ENCODE measurements around the gene EFNB1.
A peak's percentile ranks its signal among the peaks of the same experiment; 100 is the strongest.

Gene EFNB1

DNA sequence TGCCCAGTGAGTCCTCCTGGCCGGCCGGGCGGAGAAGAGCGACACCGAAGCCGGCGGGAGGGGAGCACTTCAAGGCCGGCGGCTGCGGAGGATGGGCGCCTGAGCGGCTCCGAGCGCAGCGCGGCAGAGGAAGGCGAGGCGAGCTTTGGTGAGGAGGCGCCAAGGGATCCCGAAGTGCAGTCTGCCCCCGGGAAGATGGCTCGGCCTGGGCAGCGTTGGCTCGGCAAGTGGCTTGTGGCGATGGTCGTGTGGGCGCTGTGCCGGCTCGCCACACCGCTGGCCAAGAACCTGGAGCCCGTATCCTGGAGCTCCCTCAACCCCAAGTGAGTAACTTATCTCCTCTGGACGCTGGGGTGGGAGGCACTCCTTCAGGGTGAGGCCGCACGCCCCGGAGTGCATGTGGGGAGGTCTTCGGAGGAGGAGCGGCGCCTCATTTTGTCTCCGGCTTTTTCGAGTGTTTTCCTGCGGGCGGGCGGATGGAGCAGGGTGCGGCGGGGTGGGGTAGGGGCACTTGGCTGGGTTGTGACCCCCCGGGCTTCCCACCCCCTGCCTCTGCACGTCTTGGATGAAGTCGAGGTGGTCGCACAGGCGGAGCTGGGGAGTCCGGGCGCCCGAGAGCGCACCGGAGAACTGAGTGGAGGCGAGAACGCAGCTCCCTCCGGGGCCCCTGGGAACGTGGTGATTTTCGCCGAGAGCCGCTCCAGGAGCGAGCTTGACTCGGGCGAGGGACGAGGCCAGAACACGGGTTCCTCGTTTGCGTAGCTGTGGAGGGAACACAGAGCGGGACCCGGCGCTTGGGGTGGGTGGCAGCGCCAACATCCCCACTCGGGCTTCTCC lies 979 bp downstream of the EFNB1 start:
- FAIRE-seq (no peak), DNase-seq (ENCODE audit: insufficient read length) (peak; percentile 16)

DNA sequence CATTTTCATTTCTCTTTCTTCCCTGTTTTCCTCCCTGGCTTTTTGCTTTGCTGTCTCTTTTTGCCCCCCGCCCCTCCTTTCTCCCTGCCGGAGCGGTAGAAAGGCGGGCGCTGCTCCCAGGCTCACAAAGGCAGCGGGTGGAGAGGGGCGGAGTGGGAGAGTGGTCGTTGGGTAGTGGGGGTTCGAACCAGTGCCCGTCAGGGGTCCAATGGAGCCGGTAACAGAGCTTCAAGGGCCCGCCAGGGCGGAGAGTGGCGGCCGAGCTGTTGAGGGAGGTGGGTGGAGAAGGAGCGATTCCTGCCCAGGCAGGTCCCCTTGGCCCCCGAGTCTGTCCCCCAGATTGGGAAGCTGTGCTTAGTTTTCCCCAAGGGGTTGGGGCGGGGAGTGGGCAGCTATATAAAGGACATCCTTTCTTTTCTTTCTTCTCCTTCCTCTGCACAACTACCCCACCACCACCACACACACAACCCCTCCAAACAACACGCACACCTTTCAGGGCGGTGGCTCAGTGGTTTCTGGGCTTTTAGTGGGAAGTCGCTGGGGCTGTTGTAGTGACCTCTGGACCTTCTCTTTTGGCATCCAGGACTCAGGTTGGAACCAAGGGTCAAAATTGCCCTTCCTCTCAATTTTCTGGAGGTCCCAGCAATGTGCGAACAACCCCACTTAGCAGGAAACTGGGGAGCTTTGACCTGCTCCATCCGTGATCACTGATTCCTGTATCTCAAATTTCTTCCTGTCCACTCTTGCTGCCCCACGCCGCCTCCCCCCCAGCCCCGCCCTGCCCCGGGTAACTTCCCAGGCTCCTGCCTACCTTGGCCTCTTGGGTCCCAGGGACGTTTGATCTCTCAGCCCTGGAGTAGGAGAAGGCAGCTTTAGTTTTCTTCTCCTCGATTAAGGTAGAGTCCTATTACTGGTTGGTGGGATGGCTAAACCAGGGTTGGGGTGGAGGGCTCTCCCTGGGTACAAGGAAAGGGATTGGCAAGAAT lies 1.9 kb downstream of the EFNB1 start:
- no peak for TF ChIP-seq TAF1 (IDR thresholded peaks at IDR 0.05; ENCODE audit: borderline replicate concordance, low read depth, low read length)
- no peak for TF ChIP-seq POLR2A (IDR thresholded peaks at IDR 0.05; ENCODE audit: low read depth, low read length)
- no peak for TF ChIP-seq POLR2AphosphoS5 (IDR thresholded peaks at IDR 0.05; ENCODE audit: low read depth, low read length)
- FAIRE-seq (no peak), DNase-seq (ENCODE audit: insufficient read length) (peak; percentile 4)

More for the DNA sequence above, 979 bp downstream of the EFNB1 start:
- TF ChIP-seq POLR2A (IDR thresholded peaks at IDR 0.05; ENCODE audit: low read depth, low read length) (no peak), POLR2AphosphoS5 (IDR thresholded peaks at IDR 0.05; ENCODE audit: low read depth, low read length) (no peak), TAF1 (IDR thresholded peaks at IDR 0.05; ENCODE audit: borderline replicate concordance, low read depth, low read length) (no peak)

DNA sequence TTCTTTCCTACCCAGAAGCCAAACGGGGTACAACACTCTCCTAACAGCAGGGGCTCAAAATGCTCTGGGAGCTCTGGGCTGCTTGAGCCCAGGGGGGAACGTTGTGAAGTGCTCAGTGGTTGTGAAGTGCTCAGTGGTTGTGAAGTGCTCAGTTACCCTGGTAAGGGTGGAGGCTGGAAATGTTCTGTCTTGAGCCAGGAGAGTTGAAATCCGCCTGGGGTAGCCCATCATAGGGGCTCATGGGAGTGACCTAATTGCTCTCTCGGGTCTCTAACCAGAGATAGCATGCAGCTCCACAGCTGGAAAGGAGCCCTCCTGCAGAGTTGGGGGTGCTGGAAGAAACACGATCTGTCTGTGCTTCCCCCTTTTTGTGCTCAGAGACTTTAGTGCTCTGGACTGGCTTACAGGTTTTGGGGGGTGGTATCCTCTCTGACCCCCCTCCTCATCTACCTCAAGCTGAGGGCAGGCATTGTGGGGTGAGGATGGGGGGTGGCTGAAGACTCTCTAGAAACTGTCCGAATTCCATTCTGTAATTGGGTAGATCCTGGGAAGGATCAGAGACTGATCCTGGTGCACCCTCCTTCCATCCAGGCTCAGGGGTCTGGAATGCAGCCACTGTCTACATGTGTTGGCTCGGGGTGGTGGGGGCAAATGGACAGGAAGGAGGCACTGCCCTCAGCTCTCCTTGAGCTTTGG lies 2.7 kb downstream of the EFNB1 start:
- no peak for DNase-seq (ENCODE audit: insufficient read length)
- no peak for FAIRE-seq
- TF ChIP-seq TAF1 (IDR thresholded peaks at IDR 0.05; ENCODE audit: borderline replicate concordance, low read depth, low read length), result no peak
- TF ChIP-seq POLR2A (IDR thresholded peaks at IDR 0.05; ENCODE audit: low read depth, low read length), result no peak
- no peak for TF ChIP-seq POLR2AphosphoS5 (IDR thresholded peaks at IDR 0.05; ENCODE audit: low read depth, low read length)

DNA sequence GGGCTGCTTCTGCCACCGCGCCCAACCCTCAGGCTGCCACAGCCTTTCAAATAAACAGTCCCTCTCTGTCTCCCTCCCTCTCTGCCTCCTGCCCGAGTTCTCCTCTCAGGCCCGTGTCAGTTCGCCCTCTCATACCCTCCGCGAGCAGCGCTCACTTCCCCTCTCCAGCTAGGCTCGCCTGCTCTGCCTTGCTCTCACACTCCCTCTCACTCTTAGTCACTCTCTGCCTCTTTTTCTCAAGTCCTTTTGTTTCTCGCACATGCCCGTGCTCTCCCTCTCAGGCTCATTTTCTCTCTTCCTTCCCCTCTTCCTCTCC lies 3.2 kb downstream of the EFNB1 start:
- DNase-seq (ENCODE audit: insufficient read length), result no peak
- FAIRE-seq, result no peak

DNA sequence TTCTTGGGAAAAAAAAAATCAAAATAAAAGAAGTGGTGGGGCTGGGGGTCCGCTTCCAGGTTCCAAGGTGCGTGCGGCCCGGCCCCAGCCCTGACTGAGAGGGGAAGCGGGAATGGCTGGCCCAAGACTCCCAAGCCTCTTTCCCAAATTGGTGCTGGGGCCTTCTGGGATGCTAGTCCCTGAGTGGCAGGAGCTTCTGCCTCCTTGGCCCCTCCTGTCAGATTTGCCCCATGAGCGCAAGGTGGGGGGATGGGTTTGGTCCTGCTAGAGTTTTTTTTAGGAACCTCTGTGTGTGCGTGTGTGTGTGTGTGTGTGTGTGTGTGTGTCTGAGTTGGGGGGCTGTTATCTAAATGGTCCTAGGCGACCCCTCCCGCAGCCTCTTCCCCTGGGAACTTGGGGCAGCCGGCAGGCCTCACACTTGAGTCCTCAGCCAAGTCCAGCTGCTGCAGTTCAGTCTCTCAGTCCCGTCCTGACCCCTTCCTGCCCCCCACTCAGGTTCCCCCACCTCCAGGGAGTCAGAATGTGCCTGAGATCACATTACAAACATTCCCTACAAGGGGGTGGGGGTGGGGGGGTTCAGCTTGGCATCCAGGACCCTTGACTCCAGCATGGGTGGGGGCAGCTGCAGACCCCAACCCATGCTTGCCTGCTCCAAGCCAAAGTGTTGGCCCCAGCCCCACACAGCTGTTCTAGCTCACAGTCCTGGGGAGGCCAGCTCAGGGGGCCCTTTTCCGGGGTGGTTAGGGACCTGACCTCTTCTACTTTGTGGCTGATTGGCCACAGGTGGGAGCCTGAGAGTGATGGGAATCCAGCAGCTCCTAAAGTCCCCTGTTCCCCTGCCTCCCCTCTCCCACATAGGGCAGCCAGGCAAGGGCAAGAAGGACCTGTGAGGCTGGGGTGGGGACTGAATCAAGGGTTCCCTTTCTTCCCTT lies 4.0 kb downstream of the EFNB1 start:
- DNase-seq (ENCODE audit: insufficient read length) (no peak), FAIRE-seq (no peak)
- TF ChIP-seq POLR2AphosphoS5 (IDR thresholded peaks at IDR 0.05; ENCODE audit: low read depth, low read length), result no peak
- TF ChIP-seq TAF1 (IDR thresholded peaks at IDR 0.05; ENCODE audit: borderline replicate concordance, low read depth, low read length), result no peak
- no peak for TF ChIP-seq POLR2A (IDR thresholded peaks at IDR 0.05; ENCODE audit: low read depth, low read length)

More for the DNA sequence above, 3.2 kb downstream of the EFNB1 start:
- TF ChIP-seq TAF1 (IDR thresholded peaks at IDR 0.05; ENCODE audit: borderline replicate concordance, low read depth, low read length) (no peak), POLR2A (IDR thresholded peaks at IDR 0.05; ENCODE audit: low read depth, low read length) (no peak), POLR2AphosphoS5 (IDR thresholded peaks at IDR 0.05; ENCODE audit: low read depth, low read length) (no peak)

DNA sequence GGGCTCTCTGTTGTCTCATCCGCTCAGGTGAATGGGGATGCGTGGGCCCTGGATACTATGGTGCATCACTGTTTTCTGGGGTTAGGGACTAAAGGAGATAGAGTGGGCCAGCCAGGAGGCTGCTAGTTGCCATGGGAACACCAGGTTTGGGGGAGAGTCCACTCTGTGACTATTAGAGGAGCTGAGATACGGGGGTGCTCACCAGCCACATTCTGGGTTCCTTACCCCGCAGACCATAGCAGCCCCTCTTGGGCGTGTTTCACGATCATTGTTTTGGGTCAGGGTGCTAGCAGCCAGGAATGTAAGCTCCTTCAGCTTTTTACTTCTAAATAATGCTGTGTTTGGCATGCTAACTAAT lies 4.6 kb downstream of the EFNB1 start:
- no peak for TF ChIP-seq POLR2AphosphoS5 (IDR thresholded peaks at IDR 0.05; ENCODE audit: low read depth, low read length)
- no peak for TF ChIP-seq POLR2A (IDR thresholded peaks at IDR 0.05; ENCODE audit: low read depth, low read length)
- TF ChIP-seq TAF1 (IDR thresholded peaks at IDR 0.05; ENCODE audit: borderline replicate concordance, low read depth, low read length), result no peak
- DNase-seq (ENCODE audit: insufficient read length) (no peak), FAIRE-seq (no peak)

DNA sequence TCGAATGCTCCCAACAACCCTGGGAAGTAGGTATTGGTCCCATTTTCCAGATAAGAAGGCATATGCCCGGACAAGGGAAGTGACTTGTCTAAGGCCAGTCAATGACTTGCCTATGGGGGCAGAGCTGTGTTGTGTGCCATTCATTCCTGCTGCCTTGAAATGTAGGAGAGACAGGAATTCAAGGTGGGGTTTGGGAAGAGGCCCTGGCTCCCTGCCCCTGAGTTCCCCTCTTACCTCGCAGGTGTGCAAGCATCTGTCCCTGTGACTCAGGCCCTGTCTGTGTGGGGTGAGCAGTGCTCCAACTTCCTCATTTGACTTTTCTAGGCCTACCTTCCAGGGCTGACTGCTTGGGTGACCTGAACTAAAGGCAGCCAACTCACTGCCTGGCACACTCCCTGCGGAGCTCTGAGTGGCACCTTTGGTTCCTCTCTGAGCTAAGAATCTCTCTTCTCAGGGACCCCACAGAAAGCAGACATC lies 5.1 kb downstream of the EFNB1 start:
- DNase-seq (ENCODE audit: insufficient read length) (no peak), FAIRE-seq (no peak)
- no peak for TF ChIP-seq TAF1 (IDR thresholded peaks at IDR 0.05; ENCODE audit: borderline replicate concordance, low read depth, low read length)
- TF ChIP-seq POLR2AphosphoS5 (IDR thresholded peaks at IDR 0.05; ENCODE audit: low read depth, low read length), result no peak
- no peak for TF ChIP-seq POLR2A (IDR thresholded peaks at IDR 0.05; ENCODE audit: low read depth, low read length)

DNA sequence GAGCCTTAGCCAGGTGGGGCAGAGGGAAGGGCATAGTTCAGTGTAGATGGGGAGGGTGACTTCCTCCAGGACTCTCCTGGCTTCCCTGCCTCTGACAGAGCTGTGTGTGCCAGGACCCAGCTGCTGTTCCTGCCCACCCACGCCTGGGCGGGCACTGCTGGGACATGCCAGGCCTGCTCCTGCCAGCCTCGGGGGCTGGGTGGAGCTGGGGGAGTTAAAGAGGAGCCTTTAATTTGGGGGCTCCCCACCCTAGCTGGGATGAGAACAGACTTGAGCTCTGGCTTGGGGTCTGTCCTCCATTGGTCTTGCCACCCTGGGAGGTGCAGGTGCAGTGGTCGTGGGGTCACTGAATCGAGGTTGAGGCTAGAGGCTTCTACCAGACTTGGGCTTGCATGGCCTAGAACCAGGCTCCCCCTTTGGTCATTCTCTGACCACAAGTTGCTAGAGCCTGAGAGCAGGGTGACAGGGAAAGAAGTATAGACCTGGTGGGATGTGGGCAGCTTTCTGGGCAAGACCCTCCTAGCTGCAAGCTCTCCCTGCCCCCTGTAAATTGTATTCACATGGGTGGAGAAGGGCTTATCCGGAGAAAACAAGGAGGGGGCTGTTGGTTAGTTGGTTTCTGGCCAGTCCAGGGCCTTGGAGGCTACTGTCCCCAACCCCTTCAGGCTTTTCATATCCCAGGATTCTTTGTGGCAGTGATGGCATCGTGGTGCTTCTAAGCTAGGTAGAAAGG lies 5.7 kb downstream of the EFNB1 start:
- TF ChIP-seq POLR2A (IDR thresholded peaks at IDR 0.05; ENCODE audit: low read depth, low read length), result no peak
- TF ChIP-seq TAF1 (IDR thresholded peaks at IDR 0.05; ENCODE audit: borderline replicate concordance, low read depth, low read length), result no peak
- DNase-seq (ENCODE audit: insufficient read length) (no peak), FAIRE-seq (no peak)

DNA sequence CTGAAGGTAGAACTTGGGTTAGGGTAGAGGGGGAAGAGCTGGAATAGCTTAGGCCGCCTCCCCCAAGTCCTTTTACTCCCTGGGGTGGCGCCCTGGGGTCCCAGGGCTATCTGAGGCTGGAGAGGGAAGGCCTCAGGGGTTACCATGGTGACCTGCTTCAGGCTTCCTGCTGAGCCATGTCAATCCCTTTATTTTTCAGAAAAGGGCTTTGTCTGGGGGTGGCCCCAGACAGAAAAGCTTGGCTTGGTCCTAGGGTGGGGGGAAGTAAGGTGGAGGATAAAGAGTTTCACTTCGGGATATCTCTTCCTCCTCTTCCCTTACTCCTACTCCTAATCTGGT lies 6.3 kb downstream of the EFNB1 start:
- DNase-seq (ENCODE audit: insufficient read length), result no peak
- no peak for FAIRE-seq
- TF ChIP-seq POLR2A (IDR thresholded peaks at IDR 0.05; ENCODE audit: low read depth, low read length), result no peak
- no peak for TF ChIP-seq TAF1 (IDR thresholded peaks at IDR 0.05; ENCODE audit: borderline replicate concordance, low read depth, low read length)
- no peak for TF ChIP-seq POLR2AphosphoS5 (IDR thresholded peaks at IDR 0.05; ENCODE audit: low read depth, low read length)

DNA sequence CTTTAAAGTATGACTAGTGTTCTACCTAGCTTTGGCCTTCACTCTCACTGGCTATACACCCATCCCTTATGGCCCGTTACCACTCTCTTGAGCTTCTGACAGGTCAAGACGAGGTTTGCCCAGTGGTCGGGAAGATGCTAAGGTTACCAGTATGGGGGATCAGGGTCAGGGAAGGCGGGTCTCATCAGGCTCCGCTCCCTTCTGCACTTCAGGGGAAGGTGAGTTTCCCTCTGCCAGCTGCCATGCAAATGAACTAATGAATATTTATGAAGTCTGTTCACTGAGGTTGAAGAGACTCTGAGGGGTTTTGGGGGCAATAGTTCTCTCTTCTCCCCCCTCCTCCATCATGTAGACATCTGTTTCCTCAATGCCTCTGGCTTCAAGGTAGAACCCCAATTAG lies 6.6 kb downstream of the EFNB1 start:
- FAIRE-seq, result no peak
- TF ChIP-seq POLR2AphosphoS5 (IDR thresholded peaks at IDR 0.05; ENCODE audit: low read depth, low read length), result no peak
- no peak for TF ChIP-seq POLR2A (IDR thresholded peaks at IDR 0.05; ENCODE audit: low read depth, low read length)
- TF ChIP-seq TAF1 (IDR thresholded peaks at IDR 0.05; ENCODE audit: borderline replicate concordance, low read depth, low read length), result no peak
- DNase-seq (ENCODE audit: insufficient read length), result no peak
